Astrocyte (in vitro differentiated cells and primary cell): ENCODE data around the gene CRADD. TPM values are rescaled to one million over a fixed set of nuclear protein-coding genes. Genes with fewer than 3 reads are reported as not detected.
A peak's percentile ranks its signal among the peaks of the same experiment; 100 is the strongest.

Experiments
- DNase-seq: peaks from one replicate; pipeline ENCODE4 v3.0.0-alpha.2; 2010; ENCODE audit warnings: low read depth
- FAIRE-seq: peaks from 2 replicates; lab custom pipeline; 2011; peaks lifted over from hg19 to GRCh38; lab: Jason Lieb, UNC
- H2AFZ ChIP-seq: 2 replicates; pipeline ENCODE4 v1.6.0; 2012; ENCODE audit warnings: low read depth, low read length, inconsistent platforms
- H3K27ac ChIP-seq: 2 replicates; pipeline ENCODE4 v1.5.1; 2011; ENCODE audit warnings: low read depth, low read length, inconsistent platforms
- H3K27me3 ChIP-seq: 2 replicates; pipeline ENCODE4 v1.6.0; 2011; ENCODE audit warnings: low read length, inconsistent platforms; ENCODE audit not compliant: insufficient read depth
- H3K36me3 ChIP-seq: 2 replicates; pipeline ENCODE4 v1.5.1; 2011; ENCODE audit warnings: low read length, inconsistent platforms; ENCODE audit not compliant: insufficient read depth
- H3K4me1 ChIP-seq: 2 replicates; pipeline ENCODE4 v1.5.1; 2011; ENCODE audit warnings: low read length, inconsistent platforms; ENCODE audit not compliant: insufficient read depth
- H3K4me2 ChIP-seq: 2 replicates; pipeline ENCODE4 v1.6.0; 2012; ENCODE audit warnings: low read length, inconsistent platforms
- H3K4me3 ChIP-seq: 2 replicates; pipeline ENCODE4 v1.5.1; 2011; ENCODE audit warnings: low read depth, mild to moderate bottlenecking, low read length, inconsistent platforms; ENCODE audit not compliant: insufficient read depth
- H3K79me2 ChIP-seq: 2 replicates; pipeline ENCODE4 v1.6.0; 2012; ENCODE audit warnings: mild to moderate bottlenecking, low read length, inconsistent platforms; ENCODE audit not compliant: insufficient read depth
- H3K9ac ChIP-seq: 2 replicates; pipeline ENCODE4 v1.6.0; 2012; ENCODE audit warnings: mild to moderate bottlenecking, low read length, inconsistent platforms
- H3K9me3 ChIP-seq: 2 replicates; pipeline ENCODE4 v1.5.1; 2012; ENCODE audit warnings: low read depth, mild to moderate bottlenecking, low read length, inconsistent platforms; ENCODE audit not compliant: insufficient read depth
- H4K20me1 ChIP-seq: 2 replicates; pipeline ENCODE4 v1.6.0; 2012; ENCODE audit warnings: low read length, inconsistent platforms; ENCODE audit not compliant: insufficient read depth
- H3K27ac Mint-ChIP-seq: one replicate; pipeline ENCODE4 v1.8.0; 2021; ENCODE audit warnings: mild to moderate bottlenecking, mixed read lengths; ENCODE audit not compliant: unreplicated experiment
- H3K27me3 Mint-ChIP-seq: one replicate; pipeline ENCODE4 v1.8.0; 2021; ENCODE audit warnings: low read depth, mixed read lengths; ENCODE audit not compliant: unreplicated experiment
- H3K36me3 Mint-ChIP-seq: one replicate; pipeline ENCODE4 v1.8.0; 2021; ENCODE audit warnings: low read depth, mixed read lengths; ENCODE audit not compliant: unreplicated experiment
- H3K4me1 Mint-ChIP-seq: one replicate; pipeline ENCODE4 v1.8.0; 2021; ENCODE audit warnings: low read depth, mixed read lengths; ENCODE audit not compliant: unreplicated experiment
- H3K4me3 Mint-ChIP-seq: one replicate; pipeline ENCODE4 v1.8.0; 2021; ENCODE audit warnings: mild to moderate bottlenecking, moderate library complexity, mixed read lengths; ENCODE audit not compliant: unreplicated experiment
- H3K9me3 Mint-ChIP-seq: one replicate; pipeline ENCODE4 v1.8.0; 2021; ENCODE audit warnings: mild to moderate bottlenecking, mixed read lengths; ENCODE audit not compliant: unreplicated experiment
- EZH2 ChIP-seq: IDR thresholded peaks from 2 replicates; pipeline ENCODE4 v1.6.1; 2012; ENCODE audit warnings: mild to moderate bottlenecking, low read length, inconsistent platforms; ENCODE audit not compliant: insufficient read depth
- total RNA-seq: library from RNA; stranded (reverse); gene quantifications from 2 replicates; pipeline ENCODE4 v1.2.1, GENCODE V29; 2021
- TF ChIP-seq, protein P1 (sequence below): IDR thresholded peaks from 2 replicates; pipeline ENCODE4 v1.5.1; 2011; ENCODE audit warnings: low read depth, mild to moderate bottlenecking, inconsistent platforms, low read length, moderate library complexity; ENCODE audit not compliant: insufficient read depth

CRADD gene
- total RNA-seq, 1 donor from 2014 or later = 8.8 TPM

DNA sequence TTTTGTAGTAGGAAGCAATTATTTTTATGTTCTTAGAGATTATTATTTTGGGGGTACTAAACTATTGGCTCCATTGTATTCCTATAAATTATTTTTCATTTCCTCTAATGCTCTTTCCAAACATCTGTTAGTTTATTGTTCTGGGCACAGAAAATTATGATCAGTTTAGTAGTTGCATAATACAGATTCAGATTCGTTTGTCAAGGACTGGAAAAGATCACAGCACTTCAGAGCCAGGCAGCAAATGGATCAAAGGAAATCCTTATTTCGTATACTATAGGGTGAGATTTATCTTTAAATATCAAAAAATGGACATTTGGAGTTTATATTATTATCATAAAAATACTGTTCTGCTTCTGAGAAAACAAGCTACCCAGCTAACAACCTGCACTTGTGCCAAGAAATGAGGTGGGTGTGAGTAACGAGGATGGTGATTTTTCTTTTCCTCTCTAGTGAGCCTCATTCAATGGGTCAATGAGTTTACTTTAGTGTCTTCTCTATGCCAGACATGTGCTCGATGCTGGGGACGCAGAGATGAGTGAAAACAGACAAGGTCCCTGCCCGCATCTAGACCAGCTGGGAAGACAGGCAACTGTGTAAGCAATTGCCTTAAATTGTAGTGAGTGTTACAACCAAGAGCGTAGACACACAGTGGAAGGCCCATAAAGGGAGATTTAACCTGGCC lies 262.6 kb downstream of the CRADD start:
- H3K9me3 Mint-ChIP-seq = peaks cover 9% of the 10 kb centered on the region
- peaks cover 6% of the 10 kb centered on the region for H3K9me3 ChIP-seq
- no peak overlapping the region for H2AFZ ChIP-seq
- H3K79me2 ChIP-seq = no peaks in the 10 kb centered on the region
- H3K4me1 Mint-ChIP-seq = no peaks in the 10 kb centered on the region
- FAIRE-seq (no peak), DNase-seq (no peak)
- TF ChIP-seq, protein P1, sequence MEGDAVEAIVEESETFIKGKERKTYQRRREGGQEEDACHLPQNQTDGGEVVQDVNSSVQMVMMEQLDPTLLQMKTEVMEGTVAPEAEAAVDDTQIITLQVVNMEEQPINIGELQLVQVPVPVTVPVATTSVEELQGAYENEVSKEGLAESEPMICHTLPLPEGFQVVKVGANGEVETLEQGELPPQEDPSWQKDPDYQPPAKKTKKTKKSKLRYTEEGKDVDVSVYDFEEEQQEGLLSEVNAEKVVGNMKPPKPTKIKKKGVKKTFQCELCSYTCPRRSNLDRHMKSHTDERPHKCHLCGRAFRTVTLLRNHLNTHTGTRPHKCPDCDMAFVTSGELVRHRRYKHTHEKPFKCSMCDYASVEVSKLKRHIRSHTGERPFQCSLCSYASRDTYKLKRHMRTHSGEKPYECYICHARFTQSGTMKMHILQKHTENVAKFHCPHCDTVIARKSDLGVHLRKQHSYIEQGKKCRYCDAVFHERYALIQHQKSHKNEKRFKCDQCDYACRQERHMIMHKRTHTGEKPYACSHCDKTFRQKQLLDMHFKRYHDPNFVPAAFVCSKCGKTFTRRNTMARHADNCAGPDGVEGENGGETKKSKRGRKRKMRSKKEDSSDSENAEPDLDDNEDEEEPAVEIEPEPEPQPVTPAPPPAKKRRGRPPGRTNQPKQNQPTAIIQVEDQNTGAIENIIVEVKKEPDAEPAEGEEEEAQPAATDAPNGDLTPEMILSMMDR = no peak
- no peak for TF ChIP-seq EZH2
- no peaks in the 10 kb centered on the region for H3K36me3 Mint-ChIP-seq
- no peak overlapping the region for H3K4me2 ChIP-seq
- peaks cover 2% of the 10 kb centered on the region for H3K27me3 Mint-ChIP-seq
- H3K27ac Mint-ChIP-seq = no peak overlapping the region
- no peaks in the 10 kb centered on the region for H3K27me3 ChIP-seq
- no peak overlapping the region for H3K27ac ChIP-seq
- H3K4me3 Mint-ChIP-seq = no peak overlapping the region
- no peaks in the 10 kb centered on the region for H3K4me1 ChIP-seq
- no peaks in the 10 kb centered on the region for H4K20me1 ChIP-seq
- no peaks in the 10 kb centered on the region for H3K36me3 ChIP-seq
- H3K4me3 ChIP-seq = no peak overlapping the region
- H3K9ac ChIP-seq = no peak overlapping the region

DNA sequence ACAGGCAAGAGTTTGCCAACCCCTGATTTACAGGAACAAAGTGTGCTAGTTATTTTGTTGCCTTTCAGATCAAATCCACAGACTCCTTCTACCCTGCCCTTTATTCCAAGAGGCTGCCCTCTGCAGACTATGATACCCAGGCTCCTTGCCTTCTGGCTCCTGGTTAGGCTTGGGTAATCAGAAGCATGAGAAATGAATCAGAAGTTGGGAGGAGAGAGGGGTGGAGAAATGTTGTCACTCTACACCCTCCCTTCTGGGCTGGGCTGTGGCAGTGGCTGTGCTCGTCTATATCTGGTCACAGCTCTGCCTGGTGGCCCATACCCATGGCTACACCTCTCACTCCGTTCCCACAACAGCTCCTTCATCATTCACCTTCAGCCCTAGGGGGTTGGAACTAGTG lies 266.6 kb downstream of the CRADD start:
- Mint-ChIP-seq H3K27ac (no peak overlapping the region), H3K36me3 (peaks cover 1% of the 10 kb centered on the region), H3K4me1 (no peaks in the 10 kb centered on the region), H3K27me3 (no peaks in the 10 kb centered on the region), H3K9me3 (no peaks in the 10 kb centered on the region), H3K4me3 (no peak overlapping the region)
- Histone ChIP-seq H3K4me2 (no peak overlapping the region), H3K9ac (no peak overlapping the region), H3K4me1 (no peaks in the 10 kb centered on the region), H2AFZ (no peak overlapping the region), H4K20me1 (no peaks in the 10 kb centered on the region), H3K36me3 (no peaks in the 10 kb centered on the region), H3K27me3 (no peaks in the 10 kb centered on the region), H3K79me2 (no peaks in the 10 kb centered on the region), H3K4me3 (no peak overlapping the region), H3K9me3 (no peaks in the 10 kb centered on the region), H3K27ac (no peak overlapping the region)
- DNase-seq (peak; percentile 15), FAIRE-seq (no peak)
- no peak for TF ChIP-seq EZH2
- TF ChIP-seq, protein P1 = no peak

DNA sequence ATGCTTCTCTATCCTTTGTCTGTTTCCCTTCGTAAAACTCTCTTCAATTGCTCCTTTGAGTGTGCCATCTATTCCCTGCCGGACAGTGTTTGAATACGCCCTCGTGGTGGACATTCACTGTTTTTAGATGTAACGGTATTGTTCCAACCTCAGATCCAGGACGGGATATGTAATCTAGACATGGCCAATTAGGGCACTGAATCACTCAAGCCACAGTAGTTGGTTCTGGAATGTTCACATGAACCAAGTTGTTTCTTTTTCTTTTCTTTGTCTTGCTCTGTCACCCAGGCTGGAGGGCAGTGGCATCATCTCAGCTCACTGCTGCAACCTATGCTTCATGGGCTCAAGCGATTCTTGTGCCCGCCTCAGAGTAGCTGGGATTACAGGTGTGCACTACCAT lies 267.0 kb downstream of the CRADD start:
- H3K4me3 ChIP-seq = no peak overlapping the region
- no peak for TF ChIP-seq EZH2
- TF ChIP-seq, protein P1 = no peak
- H3K9ac ChIP-seq = no peak overlapping the region
- Mint-ChIP-seq H3K27ac (no peak overlapping the region), H3K4me3 (no peak overlapping the region), H3K27me3 (no peaks in the 10 kb centered on the region), H3K36me3 (peaks cover 1% of the 10 kb centered on the region), H3K9me3 (no peaks in the 10 kb centered on the region), H3K4me1 (no peaks in the 10 kb centered on the region)
- no peaks in the 10 kb centered on the region for H3K4me1 ChIP-seq
- H4K20me1 ChIP-seq = no peaks in the 10 kb centered on the region
- H3K4me2 ChIP-seq = no peak overlapping the region
- H3K9me3 ChIP-seq = no peaks in the 10 kb centered on the region
- no peaks in the 10 kb centered on the region for H3K79me2 ChIP-seq
- DNase-seq (no peak), FAIRE-seq (no peak)
- H3K27me3 ChIP-seq = no peaks in the 10 kb centered on the region
- no peaks in the 10 kb centered on the region for H3K36me3 ChIP-seq
- no peak overlapping the region for H3K27ac ChIP-seq
- H2AFZ ChIP-seq = no peak overlapping the region
